GM12878 (cell line): ENCODE measurements around the gene MGMT. TPM values are rescaled to one million over a fixed set of nuclear protein-coding genes. Genes with fewer than 3 reads are reported as not detected.

Experiments
- ATAC-seq: fragments of 200-7000 bp; cut with Tn5 transposase; 3 replicates; pipeline ENCODE4 v1.9.1; 2020; ENCODE audit warnings: mild to moderate bottlenecking, moderate library complexity
- BruUV-seq: library from RNA; stranded (reverse); fragments of 400-500 nt; replicated peaks from 2 replicates; lab custom pipeline; 2021; lab: Mats Ljungman, UMichigan
- CTCF ChIA-PET: fragments of 300-600 bp; sonication (Branson Sonifier 250); formaldehyde crosslinking; extraction: SDS; loops from one replicate; lab custom pipeline; 2021; ENCODE audit warnings: inconsistent platforms; lab: Yijun Ruan, JAX
- POLR2A ChIA-PET: fragments of 350-600 bp; formaldehyde crosslinking; extraction: SDS; loops from one replicate; lab custom pipeline; 2021; ENCODE audit warnings: inconsistent platforms; lab: Charles Lee
- RAD21 ChIA-PET: fragments of 300-600 bp; sonication (Branson Sonifier 250); formaldehyde crosslinking; loops from one replicate; lab custom pipeline; 2023; ENCODE audit warnings: antibody characterized with exemption; ENCODE audit not compliant: unreplicated experiment; lab: Charles Lee
- SMC1A ChIA-PET: fragments of 300-600 bp; sonication (Branson Sonifier 250); formaldehyde crosslinking; loops from one replicate; lab custom pipeline; 2023; ENCODE audit not compliant: unreplicated experiment, uncharacterized antibody; lab: Charles Lee
- DNase-seq: peaks from one replicate; pipeline ENCODE4 v3.0.0-alpha.2; 2011; ENCODE audit warnings: low read depth, low spot score
- FAIRE-seq: peaks from 3 replicates; lab custom pipeline; 2011; peaks lifted over from hg19 to GRCh38; lab: Jason Lieb, UNC
- H2AFZ ChIP-seq: 2 replicates; pipeline ENCODE4 v1.6.0; 2011; ENCODE audit warnings: low read depth, low read length, control low read depth; ENCODE audit not compliant: control insufficient read depth
- H3K27ac ChIP-seq: 2 replicates; pipeline ENCODE4 v1.5.1; 2011; ENCODE audit warnings: control low read depth; ENCODE audit not compliant: control insufficient read depth, insufficient read depth
- H3K27me3 ChIP-seq, 2 experiments: replicated peaks in 1 of 2; 2 replicates each; pipeline versions ENCODE4 v1.6.0 to v1.6.1; 2011; ENCODE audit warnings: low read length in 1 of 2; ENCODE audit not compliant: control insufficient read depth in 2 of 2, insufficient read depth in 2 of 2
- H3K36me3 ChIP-seq, 2 experiments: 2 replicates each; pipeline ENCODE4 v1.5.1; 2011; ENCODE audit warnings: low read length in 1 of 2; ENCODE audit not compliant: control insufficient read depth in 2 of 2, insufficient read depth in 2 of 2
- H3K4me1 ChIP-seq: 2 replicates; pipeline ENCODE4 v1.6.1; 2011; ENCODE audit warnings: mild to moderate bottlenecking, low read length, moderate library complexity, mixed read lengths; ENCODE audit not compliant: control insufficient read depth, insufficient read depth
- H3K4me2 ChIP-seq: 2 replicates; pipeline ENCODE4 v1.6.0; 2011; ENCODE audit warnings: control low read depth; ENCODE audit not compliant: control insufficient read depth, insufficient read depth
- H3K4me3 ChIP-seq: fragments of 200-600 bp; sonication (generic); 2 replicates; pipeline ENCODE4 v1.5.1; 2016
- H3K79me2 ChIP-seq: 2 replicates; pipeline ENCODE4 v1.6.0; 2011; ENCODE audit warnings: low read length; ENCODE audit not compliant: control insufficient read depth, insufficient read depth
- H3K9ac ChIP-seq: 2 replicates; pipeline ENCODE4 v1.8.0; 2011; ENCODE audit warnings: low read length, control low read depth, mixed read lengths; ENCODE audit not compliant: control insufficient read depth, insufficient read depth
- H3K9me3 ChIP-seq: replicated peaks from 3 replicates; pipeline ENCODE4 v1.5.1; 2011; ENCODE audit warnings: mild to moderate bottlenecking, low read length; ENCODE audit not compliant: control insufficient read depth, insufficient read depth
- H4K20me1 ChIP-seq: 2 replicates; pipeline ENCODE4 v1.6.0; 2011; ENCODE audit not compliant: control insufficient read depth, insufficient read depth
- CREM ChIP-seq: IDR thresholded peaks from 2 replicates; pipeline ENCODE4 v1.6.1; 2014; ENCODE audit warnings: antibody characterized with exemption, low read depth
- ETV6 ChIP-seq, 2 experiments: fragments of 450-650 bp in 1 of 2; IDR thresholded peaks in 1 of 2; conservative IDR thresholded peaks in 1 of 2; 2 replicates each; pipeline ENCODE4 v1.6.1; 2014; ENCODE audit warnings: antibody characterized with exemption in 1 of 2, borderline replicate concordance in 1 of 2, low read depth in 1 of 2, mild to moderate bottlenecking in 1 of 2, moderate library complexity in 1 of 2
- JUND ChIP-seq: IDR thresholded peaks from 2 replicates; pipeline ENCODE4 v1.6.1; 2012; ENCODE audit warnings: low read depth, mild to moderate bottlenecking, low read length, improper control_type of control experiment, moderate library complexity
- RAD51 ChIP-seq: fragments of 450-650 bp; IDR thresholded peaks from 2 replicates; pipeline ENCODE4 v1.6.1; 2016; ENCODE audit warnings: moderate library complexity, mild to moderate bottlenecking, inconsistent platforms
- RB1 ChIP-seq: fragments of 450-650 bp; formaldehyde crosslinking; IDR thresholded peaks from 2 replicates; pipeline ENCODE4 v1.6.1; 2017; ENCODE audit warnings: mild to moderate bottlenecking, borderline replicate concordance
- SIN3A ChIP-seq: IDR thresholded peaks from 2 replicates; pipeline ENCODE4 v1.6.1; 2012; ENCODE audit warnings: low read depth, low read length, improper control_type of control experiment
- TCF12 ChIP-seq: IDR thresholded peaks from 2 replicates; pipeline ENCODE4 v1.6.1; 2011; ENCODE audit warnings: low read depth, mild to moderate bottlenecking, low read length
- WGBS: methylation state at CpG from one replicate; pipeline ENCODE4 v1.1.6; 2016; ENCODE audit warnings: low lambda C conversion rate; ENCODE audit not compliant: insufficient replicate concordance, insufficient coverage; ENCODE audit errors: missing lambda C conversion rate; 5-methylcytosine and 5-hydroxymethylcytosine counted together
- in situ Hi-C: fragments of 300-500 bp; cut with MboI; formaldehyde crosslinking; loops from 9 replicates; pipeline ENCODE4 v1.14.3; 2018; ENCODE audit warnings: mixed read lengths
- intact Hi-C: fragments of 100-400 bp; cut with micrococcal nuclease; formaldehyde crosslinking; loops from one replicate; pipeline ENCODE4 v1.14.2; 2022; ENCODE audit not compliant: unreplicated experiment
- polyA plus RNA-seq, 11 experiments: library from polyadenylated mRNA; depleted of rRNA in 4 of 11; unstranded in 6 of 11; stranded (reverse) in 5 of 11; fragments of >200 nt; fragmentation: Nextera tagmentation in 4 of 11; fragmentation: Illumina TruSeq in 1 of 11; extraction: Ambion mirVana in 4 of 11; extraction: Trizol in 1 of 11; gene quantifications; 1 replicate in 1 of 11; 2 replicates in 10 of 11; pipeline versions ENCODE4 v1.2.1 to v1.2.3, GENCODE V29; 2011 to 2016; ENCODE audit warnings: inconsistent platforms in 2 of 11, missing spikeins in 2 of 11, low read depth in 1 of 11
- total RNA-seq, 4 experiments: library from RNA; depleted of rRNA in 3 of 4; stranded (reverse); fragments of >200 nt in 3 of 4; fragmentation: Illumina TruSeq in 1 of 4; extraction: Trizol in 1 of 4; gene quantifications; 2 replicates each; pipeline versions ENCODE4 v1.2.1 to v1.2.3, GENCODE V29; 2013 to 2021

Gene MGMT
- total and polyA plus RNA-seq, 10 of the 15 experiments (the other 5 are each of a cell fraction or from before 2014, with no cell fraction given) = 0.16 to 24.2 (median 13.3) TPM

DNA sequence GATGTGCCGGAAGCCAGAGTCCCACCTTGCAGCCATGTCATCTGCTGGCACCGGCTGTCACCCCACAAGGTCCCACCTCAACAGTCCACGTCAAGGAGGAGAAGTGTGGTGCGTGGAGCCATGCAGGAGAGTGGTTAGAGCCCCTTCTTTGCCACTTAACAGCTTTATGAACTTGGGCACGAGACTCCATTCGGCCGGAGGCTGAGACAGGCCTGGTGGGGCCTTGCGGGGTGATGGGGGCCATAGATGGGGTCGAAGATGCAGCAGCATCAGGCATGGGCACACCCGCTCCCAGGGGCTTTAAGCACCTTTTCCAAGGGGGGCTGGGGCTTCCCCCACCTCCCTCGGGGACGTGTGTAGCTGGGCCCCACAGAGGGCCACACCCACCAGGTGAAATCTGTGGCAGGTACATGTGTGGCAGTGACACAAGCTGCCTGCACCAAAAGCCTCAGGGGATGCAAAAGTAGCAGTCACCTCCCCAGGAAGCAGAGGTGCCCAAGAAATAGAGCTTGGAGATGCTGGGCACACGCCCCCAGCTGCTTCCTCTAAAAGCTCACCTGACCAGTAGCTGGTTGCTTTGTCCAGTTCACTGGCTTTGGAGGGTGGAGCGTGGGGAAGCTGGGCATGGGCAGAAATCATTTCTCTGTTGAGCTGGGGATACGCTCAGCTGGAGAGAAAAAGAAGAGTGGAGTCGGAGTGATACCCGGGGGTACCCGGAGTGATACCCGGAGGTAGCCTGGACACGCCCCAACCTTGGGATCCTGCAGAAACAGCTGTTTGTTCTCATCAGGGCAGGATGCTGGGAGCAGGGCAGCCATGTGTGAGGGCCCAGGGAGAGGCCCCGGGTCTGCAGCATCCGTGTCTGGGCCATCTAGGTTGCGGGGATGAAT lies 297.2 kb downstream of the MGMT start:
- no peak overlapping the region for H3K9ac ChIP-seq
- no TSS peak for BruUV-seq
- WGBS = 63% methylated on average over 17 of the region's 23 CpGs
- H3K9me3 ChIP-seq = no peaks in the 10 kb centered on the region
- no peaks in the 10 kb centered on the region for H3K79me2 ChIP-seq
- ChIA-PET SMC1A (no interaction called here), CTCF (no interaction called here), POLR2A (no interaction called here), RAD21 (no interaction called here)
- in situ Hi-C loops (no loop called here), intact Hi-C loops (no loop called here)
- no peak overlapping the region for H2AFZ ChIP-seq
- no peaks in the 10 kb centered on the region for H3K27me3 ChIP-seq
- no peak for ATAC-seq
- H3K4me1 ChIP-seq = no peaks in the 10 kb centered on the region
- no peaks in the 10 kb centered on the region for H4K20me1 ChIP-seq
- H3K4me2 ChIP-seq = no peak overlapping the region
- no peak overlapping the region for H3K4me3 ChIP-seq
- DNase-seq = no peak
- FAIRE-seq = no peak
- H3K36me3 ChIP-seq = no peaks in the 10 kb centered on the region
- H3K27ac ChIP-seq = no peak overlapping the region
- TF ChIP-seq CREM (no peak), RAD51 (no peak), JUND (no peak)

DNA sequence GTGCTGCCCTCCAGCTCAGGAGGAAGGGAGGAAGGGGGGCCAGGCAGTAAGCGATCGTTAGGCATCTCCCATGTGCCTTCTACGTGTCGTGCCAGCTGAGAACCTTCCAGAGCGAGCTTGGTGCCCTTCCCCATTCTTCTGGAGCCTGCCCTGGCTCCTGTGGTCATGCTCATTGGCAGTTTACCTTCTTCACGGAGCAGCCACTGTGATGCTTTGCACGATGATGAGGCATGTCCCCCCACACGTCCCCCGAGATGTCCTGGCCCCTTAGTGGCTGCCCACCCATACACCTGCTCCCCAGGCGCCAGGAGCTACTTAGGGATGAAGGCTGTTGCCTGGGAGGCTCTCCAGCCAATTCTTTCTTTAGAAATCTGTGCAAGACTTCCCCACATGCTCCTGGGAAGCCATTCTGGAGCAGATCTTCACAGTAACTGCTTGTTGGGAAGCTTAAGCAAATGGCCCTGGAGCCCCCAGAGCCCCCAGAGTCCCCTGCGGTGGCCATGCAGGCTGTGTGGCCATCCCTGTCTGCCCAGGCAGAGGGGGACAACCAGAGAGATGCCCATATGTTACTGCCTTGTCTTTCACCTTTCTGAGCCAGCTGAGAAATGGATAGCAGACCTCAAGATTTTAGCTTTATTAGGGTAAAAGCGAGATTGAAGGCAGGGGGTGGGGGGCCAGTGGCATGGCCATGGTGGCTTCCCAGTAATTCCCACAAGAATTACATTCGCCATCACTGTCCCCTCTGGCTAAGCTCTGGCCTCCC lies 298.0 kb downstream of the MGMT start:
- no peaks in the 10 kb centered on the region for H3K27me3 ChIP-seq
- ChIA-PET SMC1A (interaction anchor here (0.5 kb wide), 1 partner anchor 25 kb away, joined by 5 read pairs; no protein-coding TSS in a partner anchor), POLR2A (no interaction called here)
- WGBS = 84% methylated on average over 13 of the region's 13 CpGs
- in situ Hi-C loops = no loop called here
- H3K27ac ChIP-seq = no peak overlapping the region
- TF ChIP-seq RB1 (no peak), SIN3A (no peak), ETV6 (conservative IDR thresholded peaks at IDR 0.05 in 1 of 2, IDR thresholded peaks at IDR 0.05 in 1 of 2; ENCODE audit: borderline replicate concordance in 1 of 2, low read depth in 1 of 2) (no peak), TCF12 (no peak)
- TF ChIP-seq, all 136 proteins: peak for 0
- Histone ChIP-seq H3K9ac (no peak overlapping the region), H3K79me2 (no peaks in the 10 kb centered on the region), H2AFZ (no peak overlapping the region), H3K4me3 (no peak overlapping the region), H3K9me3 (no peaks in the 10 kb centered on the region), H4K20me1 (no peaks in the 10 kb centered on the region), H3K4me2 (no peak overlapping the region), H3K36me3 (no peaks in the 10 kb centered on the region), H3K4me1 (no peaks in the 10 kb centered on the region)
- RAD21 ChIA-PET = no interaction called here
- no peak for FAIRE-seq
- DNase-seq = no peak
- CTCF ChIA-PET = no interaction called here
- no peak for ATAC-seq
- intact Hi-C loops = no loop called here
- no TSS peak for BruUV-seq
